Measurements from ENCODE around the gene LAT. TPM values are rescaled to one million over a fixed set of nuclear protein-coding genes. Genes with fewer than 3 reads are reported as not detected.
A peak's percentile ranks its signal among the peaks of the same experiment; 100 is the strongest.
"Not testable (repeated sequence)": the region's sequence is repeated elsewhere in the genome, so short reads cannot be mapped to it uniquely, and the experiment has no call there.

Gene LAT
- total and polyA plus RNA-seq, 2 experiments from 2014 or later, result 0.83 to 1.5 TPM

DNA sequence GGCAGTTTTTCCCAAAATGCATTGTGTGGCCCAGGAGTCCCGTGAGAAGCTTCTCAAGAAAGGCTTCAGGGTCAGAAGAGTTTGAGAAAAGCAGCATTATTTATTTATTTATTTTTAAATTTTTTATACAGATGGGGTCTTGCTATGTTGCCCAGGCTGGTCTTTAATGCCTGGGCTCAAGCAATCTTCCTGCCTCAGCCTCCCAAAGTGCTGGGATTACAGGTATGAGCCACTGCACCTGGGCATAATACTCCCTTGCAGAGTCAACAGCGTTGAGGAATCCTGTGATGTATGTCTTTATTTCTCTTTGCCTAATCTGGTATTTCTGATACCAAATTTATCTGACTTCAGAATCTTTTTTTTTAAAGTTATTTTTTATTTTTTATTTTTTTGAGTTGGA lies 15.2 kb downstream of the LAT start:
- H3K9me3 ChIP-seq (ENCODE audit: low read depth), result no peaks in the 10 kb centered on the region
- no peak for TF ChIP-seq CTCF (IDR thresholded peaks at IDR 0.05; ENCODE audit: low read depth, low read length)
- no peaks in the 10 kb centered on the region for H3K36me3 ChIP-seq
- no peak overlapping the region for H3K4me3 ChIP-seq
- no peak overlapping the region for H3K27ac ChIP-seq
- DNase-seq (ENCODE audit: low read depth in 1 of 2, low spot score in 1 of 2), result no peak
- no peaks in the 10 kb centered on the region for H3K4me1 ChIP-seq (ENCODE audit: low read depth)
- H3K27me3 ChIP-seq, result no peaks in the 10 kb centered on the region

GRCh38 chr16:29004496-29005139 lies 19.8 kb downstream of the LAT start:
- not testable (repeated sequence) for DNase-seq (ENCODE audit: low read depth in 1 of 2, low spot score in 1 of 2); H3K4me1 ChIP-seq (ENCODE audit: low read depth); H3K4me3 ChIP-seq; H3K36me3 ChIP-seq; H3K9me3 ChIP-seq (ENCODE audit: low read depth); H3K27ac ChIP-seq; H3K27me3 ChIP-seq

DNA sequence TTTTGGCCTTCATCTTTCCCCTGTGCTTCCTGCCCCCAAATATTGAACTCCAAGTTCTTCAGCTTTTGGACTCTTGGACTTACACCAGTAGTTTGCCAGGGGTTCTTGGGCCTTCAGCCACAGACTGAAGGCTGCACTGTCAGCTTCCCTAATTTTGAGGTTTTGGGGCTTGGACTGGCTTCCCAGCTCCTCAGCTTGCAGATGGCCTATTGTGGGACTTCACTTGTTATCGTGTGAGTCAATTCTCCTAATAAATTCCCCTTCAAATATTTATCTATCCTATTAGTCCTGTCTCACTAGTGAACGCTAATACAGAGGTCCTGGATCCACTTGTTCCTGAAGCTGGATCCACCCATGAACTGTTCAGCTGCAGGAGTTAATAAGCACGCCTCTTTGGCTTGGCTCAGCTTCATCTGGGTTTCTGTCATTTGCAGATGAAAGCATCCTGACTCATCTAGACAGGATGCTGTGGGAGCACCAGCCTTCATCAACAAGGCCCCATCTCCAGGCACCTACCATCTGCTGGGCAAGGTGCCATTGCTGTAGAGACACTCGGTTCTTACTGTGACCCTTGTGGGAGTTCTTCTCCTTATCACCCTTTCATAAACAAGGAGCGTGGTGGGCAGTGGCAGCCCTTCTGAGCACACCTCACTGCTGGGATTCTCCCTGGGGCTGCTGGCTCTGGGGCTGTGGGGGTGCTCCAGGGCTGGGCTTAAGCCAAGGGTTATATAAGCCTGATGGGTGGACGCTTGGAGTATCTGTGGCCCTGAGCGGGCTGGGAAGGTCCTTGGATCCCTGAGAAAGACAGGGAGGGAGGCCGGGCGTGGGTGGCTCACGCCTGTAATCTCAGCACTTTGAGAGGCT lies 23.1 kb downstream of the LAT start:
- DNase-seq (ENCODE audit: low read depth in 1 of 2, low spot score in 1 of 2), result peak in 1 of 2 donors; percentile 77
- TF ChIP-seq CTCF (IDR thresholded peaks at IDR 0.05; ENCODE audit: low read depth, low read length), result no peak
- H3K4me1 ChIP-seq (ENCODE audit: low read depth), result no peaks in the 10 kb centered on the region
- no peaks in the 10 kb centered on the region for H3K9me3 ChIP-seq (ENCODE audit: low read depth)
- H3K4me3 ChIP-seq, result no peak overlapping the region
- H3K27me3 ChIP-seq, result no peaks in the 10 kb centered on the region
- no peak overlapping the region for H3K27ac ChIP-seq
- H3K36me3 ChIP-seq, result no peaks in the 10 kb centered on the region

DNA sequence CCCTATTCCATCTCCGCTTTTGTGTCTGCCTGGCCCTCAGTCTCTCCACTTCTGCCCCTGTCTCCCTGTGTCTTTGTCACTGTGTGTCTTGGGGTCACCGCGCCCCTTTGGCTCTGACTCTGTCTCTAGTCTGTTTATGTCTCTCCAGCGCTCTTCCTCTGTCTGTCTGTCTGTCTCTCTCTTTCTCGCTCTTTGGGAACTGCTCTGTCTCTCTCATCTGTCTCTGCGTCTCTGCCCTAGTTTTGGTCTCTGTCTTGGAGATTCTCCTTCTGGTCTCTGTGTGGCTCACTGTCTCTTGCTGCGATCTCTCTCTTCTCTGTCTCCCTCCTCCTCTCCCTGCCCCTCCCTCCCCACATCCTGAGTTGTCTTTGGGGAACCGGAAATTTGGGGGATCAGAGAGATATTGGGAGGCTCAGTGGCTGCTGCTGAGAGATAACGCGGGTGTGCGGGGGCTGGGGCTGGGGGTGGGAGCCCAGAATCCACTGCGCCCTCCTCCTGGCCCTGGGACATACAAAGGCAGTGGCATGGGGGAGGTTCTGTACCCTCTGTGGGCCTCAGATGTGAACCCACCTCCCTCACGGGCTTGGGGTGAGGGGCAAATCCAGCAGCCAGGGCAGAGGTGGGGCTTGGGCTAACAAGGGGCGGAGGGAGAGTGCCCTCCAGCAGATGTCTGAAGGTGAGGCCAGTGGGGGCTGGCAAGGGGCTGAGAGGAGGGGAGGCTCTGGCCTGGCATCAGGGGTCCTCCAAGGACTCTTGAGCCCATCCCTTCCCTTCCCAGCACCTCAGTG lies 24.4 kb downstream of the LAT start:
- no peak for TF ChIP-seq CTCF (IDR thresholded peaks at IDR 0.05; ENCODE audit: low read depth, low read length)
- Histone ChIP-seq H3K9me3 (ENCODE audit: low read depth) (no peaks in the 10 kb centered on the region), H3K27ac (no peak overlapping the region), H3K27me3 (no peaks in the 10 kb centered on the region), H3K4me3 (no peak overlapping the region), H3K36me3 (no peaks in the 10 kb centered on the region), H3K4me1 (ENCODE audit: low read depth) (no peaks in the 10 kb centered on the region)
- no peak for DNase-seq (ENCODE audit: low read depth in 1 of 2, low spot score in 1 of 2)

DNA sequence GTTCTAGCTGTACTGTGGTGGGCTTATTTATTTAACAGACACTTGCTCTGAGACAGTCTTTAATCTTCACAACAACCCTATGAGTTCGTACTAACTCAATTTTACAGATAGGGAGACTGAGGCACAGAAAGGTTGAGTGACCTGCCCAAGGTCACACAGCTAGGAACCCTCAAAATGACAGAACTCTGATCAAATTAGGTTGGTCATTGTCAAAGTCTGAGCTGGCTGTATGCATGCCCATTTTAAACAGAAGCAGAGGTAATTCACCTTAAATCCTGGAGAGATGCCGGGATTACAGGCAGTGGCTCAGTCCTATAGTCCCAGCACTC lies 24.9 kb downstream of the LAT start:
- Histone ChIP-seq H3K9me3 (ENCODE audit: low read depth) (no peaks in the 10 kb centered on the region), H3K4me3 (no peak overlapping the region), H3K4me1 (ENCODE audit: low read depth) (no peaks in the 10 kb centered on the region), H3K36me3 (no peaks in the 10 kb centered on the region), H3K27ac (no peak overlapping the region), H3K27me3 (no peaks in the 10 kb centered on the region)
- DNase-seq (ENCODE audit: low read depth in 1 of 2, low spot score in 1 of 2), result no peak
- TF ChIP-seq CTCF (IDR thresholded peaks at IDR 0.05; ENCODE audit: low read depth, low read length), result no peak
